Stimulated activated naive CD4-positive, alpha-beta T cell treated with Interleukin-2 at 50 U/mL for 16 hours (primary cell): ENCODE data around the gene NME8.
"Not testable (repeated sequence)": the region's sequence is repeated elsewhere in the genome, so short reads cannot be mapped to it uniquely, and the experiment has no call there.

Experiments used
- DNase-seq: peaks from one replicate; lab custom pipeline; 2025; lab: John Stamatoyannopoulos, UW

NME8 gene

GRCh38 chr7:37848297-37848696 is at the start of gene NME8:
TSS of gene NME8 (plus strand) at chr7:37848597. CDS start at chr7:37850267, 1,670 bp downstream.
- DNase-seq, result no peak

- no peak for DNase-seq
These were observed 42.2 kb upstream of the NME8 start for GRCh38 chr7:37806152-37806551.

- DNase-seq, result not testable (repeated sequence)
These were observed 36.2 kb upstream of the NME8 start for GRCh38 chr7:37812161-37812580.

GRCh38 chr7:37815671-37816371 is 32.6 kb upstream of the NME8 start:
- DNase-seq, result no peak

- no peak for DNase-seq
These were observed 31.3 kb upstream of the NME8 start for GRCh38 chr7:37816922-37817590.

GRCh38 chr7:37817591-37817960 is 30.8 kb upstream of the NME8 start:
- no peak for DNase-seq

GRCh38 chr7:37817996-37818720 is 30.2 kb upstream of the NME8 start:
- no peak for DNase-seq

- DNase-seq, result no peak
These were observed 27.5 kb upstream of the NME8 start for GRCh38 chr7:37820708-37821468.

GRCh38 chr7:37822946-37823345 is 25.5 kb upstream of the NME8 start:
- DNase-seq, result no peak

- no peak for DNase-seq
These were observed 24.8 kb upstream of the NME8 start for GRCh38 chr7:37823557-37823956.

- no peak for DNase-seq
These were observed 23.4 kb upstream of the NME8 start for GRCh38 chr7:37825038-37825437.

GRCh38 chr7:37826825-37827224 is 21.6 kb upstream of the NME8 start:
- no peak for DNase-seq

- no peak for DNase-seq
These were observed 17.2 kb upstream of the NME8 start for GRCh38 chr7:37831244-37831643.

GRCh38 chr7:37832194-37832593 is 16.2 kb upstream of the NME8 start:
- DNase-seq, result no peak

- DNase-seq, result peak; percentile 7
These were observed 15.1 kb upstream of the NME8 start for GRCh38 chr7:37833107-37833817.

GRCh38 chr7:37833818-37834146 is 14.6 kb upstream of the NME8 start:
- DNase-seq, result no peak

- no peak for DNase-seq
These were observed 5.1 kb downstream of the NME8 start for GRCh38 chr7:37853468-37853867.

- no peak for DNase-seq
These were observed 33.7 kb downstream of the NME8 start for GRCh38 chr7:37882086-37882485.

GRCh38 chr7:37893359-37893758 is 45.0 kb downstream of the NME8 start:
- DNase-seq, result no peak

- no peak for DNase-seq
These were observed 46.3 kb downstream of the NME8 start for GRCh38 chr7:37894671-37895070.

GRCh38 chr7:37899712-37900247 is 51.4 kb downstream of the NME8 start:
- DNase-seq, result no peak
